Mucosa of descending colon (tissue), 3 donors: ENCODE results near the gene TIMM23. TPM values are rescaled to one million over a fixed set of nuclear protein-coding genes. Genes with fewer than 3 reads are reported as not detected.
A peak's percentile ranks its signal among the peaks of the same experiment; 100 is the strongest.

Source experiments
- ATAC-seq: fragments of 200-7000 bp; cut with Tn5 transposase; one replicate; pipeline ENCODE4 v1.9.1; 2020; ENCODE audit warnings: mild to moderate bottlenecking, moderate library complexity
- DNase-seq, 3 donors: peaks; one replicate each; pipeline ENCODE4 v3.0.0-alpha.2; 2020
- H3K36me3 ChIP-seq: fragments of 200-600 bp; one replicate; pipeline ENCODE4 v1.8.0; 2021; ENCODE audit warnings: low read depth, mild to moderate bottlenecking
- H3K4me1 ChIP-seq: fragments of 200-600 bp; one replicate; pipeline ENCODE4 v1.8.0; 2021; ENCODE audit warnings: low read depth, mild to moderate bottlenecking
- H3K4me3 ChIP-seq: fragments of 200-600 bp; one replicate; pipeline ENCODE4 v1.8.0; 2021; ENCODE audit warnings: mild to moderate bottlenecking
- H3K9me3 ChIP-seq: fragments of 200-600 bp; one replicate; pipeline ENCODE4 v1.8.0; 2021; ENCODE audit warnings: mild to moderate bottlenecking
- intact Hi-C, 2 donors: fragments of 100-400 bp; cut with DNase I in 1 of 2; cut with micrococcal nuclease in 1 of 2; formaldehyde crosslinking; loops; one replicate each; pipeline versions ENCODE4 v1.11.0 to v1.11.1; 2022; cut with DNase I, micrococcal nuclease
- total RNA-seq, 3 donors: library from RNA; stranded (reverse); fragmentation: NEBNext Ultra II Directional in 2 of 3; extraction: Animal tissue kit (Norgen Biotek cat#: 25700) in 2 of 3; gene quantifications; one replicate each; pipeline versions ENCODE4 v1.2.1 to v1.2.4, GENCODE V29; 2021 to 2023
- TF ChIP-seq, protein P1 (sequence below): fragments of 200-600 bp; IDR thresholded peaks from one replicate; pipeline ENCODE4 v1.8.0; 2022; ENCODE audit warnings: antibody characterized with exemption, mild to moderate bottlenecking
- donor health status: DM: no; HTN: no; CAD: no; lungs with moderate emphysema.
- donor health status: DM: no; HTN: no; CAD: no.
- donor health status: DM: no; HTN: yes; CAD: no.

Gene TIMM23
- total RNA-seq, 3 donors from 2014 or later: 39.5 to 47.9 (median 47.6) TPM

DNA sequence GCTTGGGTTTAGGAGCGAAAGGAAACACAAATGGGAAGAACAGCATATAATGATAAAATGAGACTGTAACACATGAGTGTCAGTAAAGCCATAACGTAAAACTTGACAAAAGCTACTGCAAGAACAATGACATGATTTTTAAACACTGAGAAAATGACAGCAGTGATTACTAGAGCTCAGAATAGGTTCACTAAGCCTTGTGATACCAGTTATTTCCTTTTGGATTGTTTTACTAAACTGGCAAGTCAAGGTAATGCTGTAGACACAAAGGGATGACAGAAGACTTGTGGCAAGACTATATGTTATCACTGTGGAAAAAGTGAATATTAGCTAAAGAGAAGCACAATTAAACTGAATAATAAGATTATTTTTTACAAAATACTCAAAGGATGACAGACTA lies 45.4 kb downstream of the TIMM23 start:
- Histone ChIP-seq H3K36me3 (peaks cover 1% of the 10 kb centered on the region), H3K4me3 (no peak overlapping the region), H3K4me1 (peaks cover 24% of the 10 kb centered on the region), H3K9me3 (no peaks in the 10 kb centered on the region)
- ATAC-seq (no peak), DNase-seq (no peak)
- TF ChIP-seq, protein P1, sequence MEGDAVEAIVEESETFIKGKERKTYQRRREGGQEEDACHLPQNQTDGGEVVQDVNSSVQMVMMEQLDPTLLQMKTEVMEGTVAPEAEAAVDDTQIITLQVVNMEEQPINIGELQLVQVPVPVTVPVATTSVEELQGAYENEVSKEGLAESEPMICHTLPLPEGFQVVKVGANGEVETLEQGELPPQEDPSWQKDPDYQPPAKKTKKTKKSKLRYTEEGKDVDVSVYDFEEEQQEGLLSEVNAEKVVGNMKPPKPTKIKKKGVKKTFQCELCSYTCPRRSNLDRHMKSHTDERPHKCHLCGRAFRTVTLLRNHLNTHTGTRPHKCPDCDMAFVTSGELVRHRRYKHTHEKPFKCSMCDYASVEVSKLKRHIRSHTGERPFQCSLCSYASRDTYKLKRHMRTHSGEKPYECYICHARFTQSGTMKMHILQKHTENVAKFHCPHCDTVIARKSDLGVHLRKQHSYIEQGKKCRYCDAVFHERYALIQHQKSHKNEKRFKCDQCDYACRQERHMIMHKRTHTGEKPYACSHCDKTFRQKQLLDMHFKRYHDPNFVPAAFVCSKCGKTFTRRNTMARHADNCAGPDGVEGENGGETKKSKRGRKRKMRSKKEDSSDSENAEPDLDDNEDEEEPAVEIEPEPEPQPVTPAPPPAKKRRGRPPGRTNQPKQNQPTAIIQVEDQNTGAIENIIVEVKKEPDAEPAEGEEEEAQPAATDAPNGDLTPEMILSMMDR: no peak
- intact Hi-C loops: no loop called here

DNA sequence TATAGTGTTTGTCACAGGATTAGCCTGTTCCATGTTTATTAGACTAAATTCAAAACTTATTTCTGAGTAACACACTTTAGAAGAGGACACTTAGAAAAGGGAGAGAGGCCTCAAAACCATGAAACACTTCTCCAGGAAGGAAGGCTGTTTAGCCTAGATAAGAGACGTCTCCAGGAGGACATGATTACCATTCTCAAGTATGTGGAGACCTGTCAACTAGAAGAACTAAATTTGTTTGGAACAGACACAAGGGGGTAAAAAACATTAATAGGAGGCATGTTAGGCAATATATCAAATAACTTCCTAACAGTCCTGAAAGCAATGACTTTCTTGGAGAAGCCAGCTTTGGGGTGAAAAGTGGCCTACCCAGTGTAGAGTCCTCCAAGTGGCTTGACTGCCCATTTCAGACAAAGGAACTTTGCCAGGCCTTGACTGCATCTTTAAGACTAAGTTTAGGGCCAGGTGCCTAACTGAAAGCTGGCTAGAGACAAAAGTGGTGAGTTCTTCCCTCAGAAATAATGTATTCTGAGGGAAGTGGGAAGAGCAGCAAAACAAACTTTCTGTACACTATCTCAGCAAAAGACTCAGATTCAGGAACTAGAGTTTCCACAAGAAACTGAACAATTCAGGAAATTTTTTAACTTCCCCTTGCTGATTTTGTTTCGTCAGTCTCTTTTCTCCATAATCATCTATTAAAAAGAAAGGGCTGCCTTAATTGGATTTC lies 46.3 kb downstream of the TIMM23 start:
- Histone ChIP-seq H3K4me1 (peaks cover 32% of the 10 kb centered on the region), H3K9me3 (no peaks in the 10 kb centered on the region), H3K36me3 (no peaks in the 10 kb centered on the region), H3K4me3 (no peak overlapping the region)
- TF ChIP-seq, protein P1: no peak
- ATAC-seq: no peak
- DNase-seq: no peak
- intact Hi-C loops: no loop called here

- Histone ChIP-seq H3K4me1 (peaks cover 36% of the 10 kb centered on the region), H3K36me3 (no peaks in the 10 kb centered on the region), H3K9me3 (no peaks in the 10 kb centered on the region), H3K4me3 (no peak overlapping the region)
- ATAC-seq: no peak
- DNase-seq: no peak
- intact Hi-C loops: no loop called here
- TF ChIP-seq, protein P1: no peak
These were observed 46.9 kb downstream of the TIMM23 start for GRCh38 chr10:46019177-46019528.

DNA sequence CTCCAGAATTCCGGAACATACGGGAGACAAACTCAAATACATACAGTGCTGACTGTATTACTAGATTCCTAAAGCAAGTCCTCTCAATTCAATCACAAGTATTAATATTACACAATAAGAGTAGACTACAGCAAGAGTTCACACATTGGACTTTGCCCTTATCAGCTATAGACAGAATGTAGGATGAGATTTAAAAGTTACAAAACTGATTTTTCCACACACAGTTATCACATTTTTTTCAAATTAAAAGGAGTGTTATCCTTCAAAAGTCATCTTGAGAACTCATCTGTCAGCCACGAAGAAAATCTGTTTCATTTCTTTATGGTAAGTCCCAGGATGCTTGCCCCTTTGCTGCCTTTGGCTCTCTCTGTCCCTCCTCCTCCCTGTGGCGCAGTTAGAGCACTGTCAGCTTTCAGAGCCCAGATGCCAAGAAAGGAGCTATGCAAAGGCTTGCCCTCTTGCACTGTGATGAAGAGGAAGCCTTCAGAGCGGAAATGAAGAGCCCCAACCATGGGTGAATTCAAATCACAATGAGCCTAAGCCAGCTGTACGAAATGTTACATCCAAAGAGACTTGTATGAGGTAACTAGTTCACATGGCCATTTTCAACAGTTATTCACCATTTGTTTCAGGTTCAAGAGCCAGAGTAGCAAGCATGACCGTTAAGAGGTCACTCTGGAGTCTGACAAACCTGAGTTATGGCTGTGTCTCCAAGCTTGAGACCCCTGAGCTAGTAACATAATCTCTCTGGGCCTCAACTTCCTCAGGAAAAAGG lies 47.5 kb downstream of the TIMM23 start:
- DNase-seq: peak in 1 of 3 donors; percentile 15
- H3K4me1 ChIP-seq: peaks cover 42% of the 10 kb centered on the region
- ATAC-seq: no peak
- intact Hi-C loops: no loop called here
- no peaks in the 10 kb centered on the region for H3K36me3 ChIP-seq
- no peaks in the 10 kb centered on the region for H3K9me3 ChIP-seq
- TF ChIP-seq, protein P1: no peak
- no peak overlapping the region for H3K4me3 ChIP-seq

- Histone ChIP-seq H3K9me3 (no peaks in the 10 kb centered on the region), H3K4me3 (no peak overlapping the region), H3K4me1 (peaks cover 46% of the 10 kb centered on the region), H3K36me3 (no peaks in the 10 kb centered on the region)
- intact Hi-C loops: no loop called here
- ATAC-seq: no peak
- DNase-seq: no peak
- TF ChIP-seq, protein P1: no peak
These were observed 48.0 kb downstream of the TIMM23 start for GRCh38 chr10:46020344-46020657.
